Hepatocyte (in vitro differentiated cells): ENCODE results near the gene ORAI2.

ENCODE experiments used
- EZH2 ChIP-seq: fragments of 200-600 bp; sonication (generic); IDR thresholded peaks from 2 replicates; pipeline ENCODE4 v1.6.1; 2016; ENCODE audit warnings: antibody characterized with exemption, mild to moderate bottlenecking, borderline replicate concordance
- TF ChIP-seq, protein P1 (sequence below): fragments of 200-600 bp; sonication (generic); IDR thresholded peaks from 2 replicates; pipeline ENCODE4 v1.5.1; 2016; ENCODE audit warnings: antibody characterized with exemption, mild to moderate bottlenecking; ENCODE audit not compliant: poor library complexity

DNA sequence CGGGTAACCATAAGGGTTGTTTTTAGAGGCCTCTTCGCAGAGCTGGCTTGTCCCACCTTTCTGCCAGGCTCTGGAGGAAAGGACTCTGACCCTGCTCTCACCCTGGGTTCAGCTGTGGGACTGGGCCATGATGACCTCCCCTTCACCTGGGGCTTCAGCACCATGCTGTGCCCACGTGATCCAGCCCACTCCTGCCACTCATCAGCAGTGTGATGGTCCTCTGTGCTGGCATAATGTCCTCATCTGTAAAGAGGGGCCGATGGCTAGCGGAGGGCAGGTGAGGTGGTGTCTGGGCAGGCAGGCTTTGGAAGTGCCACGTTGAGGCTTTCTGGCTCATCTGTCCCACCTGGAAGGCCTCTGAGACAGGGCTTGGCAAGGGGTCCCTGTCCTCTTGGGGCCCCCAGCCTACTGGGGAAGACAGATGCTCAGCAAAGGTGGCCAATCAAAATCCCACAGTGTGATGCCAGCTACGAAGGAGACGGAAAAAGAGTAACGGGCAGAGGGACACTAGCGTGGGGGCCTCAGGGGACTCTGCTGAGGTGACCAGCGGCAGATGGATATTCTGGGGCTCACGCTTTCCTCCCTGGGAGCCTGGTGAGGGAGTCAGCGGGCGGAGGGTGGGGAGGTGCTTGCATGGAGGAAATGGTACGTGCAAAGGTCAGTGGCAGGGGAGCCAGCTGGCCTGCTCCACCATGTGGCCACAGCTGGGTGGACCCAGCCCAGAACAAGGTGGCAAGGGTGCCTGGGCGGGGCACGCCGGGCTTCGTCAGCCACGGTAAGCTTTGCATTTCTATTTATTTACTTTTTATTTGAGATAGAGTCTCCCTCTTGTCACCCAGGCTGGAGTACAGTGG lies 36.8 kb downstream of the ORAI2 start:
- TF ChIP-seq, protein P1, sequence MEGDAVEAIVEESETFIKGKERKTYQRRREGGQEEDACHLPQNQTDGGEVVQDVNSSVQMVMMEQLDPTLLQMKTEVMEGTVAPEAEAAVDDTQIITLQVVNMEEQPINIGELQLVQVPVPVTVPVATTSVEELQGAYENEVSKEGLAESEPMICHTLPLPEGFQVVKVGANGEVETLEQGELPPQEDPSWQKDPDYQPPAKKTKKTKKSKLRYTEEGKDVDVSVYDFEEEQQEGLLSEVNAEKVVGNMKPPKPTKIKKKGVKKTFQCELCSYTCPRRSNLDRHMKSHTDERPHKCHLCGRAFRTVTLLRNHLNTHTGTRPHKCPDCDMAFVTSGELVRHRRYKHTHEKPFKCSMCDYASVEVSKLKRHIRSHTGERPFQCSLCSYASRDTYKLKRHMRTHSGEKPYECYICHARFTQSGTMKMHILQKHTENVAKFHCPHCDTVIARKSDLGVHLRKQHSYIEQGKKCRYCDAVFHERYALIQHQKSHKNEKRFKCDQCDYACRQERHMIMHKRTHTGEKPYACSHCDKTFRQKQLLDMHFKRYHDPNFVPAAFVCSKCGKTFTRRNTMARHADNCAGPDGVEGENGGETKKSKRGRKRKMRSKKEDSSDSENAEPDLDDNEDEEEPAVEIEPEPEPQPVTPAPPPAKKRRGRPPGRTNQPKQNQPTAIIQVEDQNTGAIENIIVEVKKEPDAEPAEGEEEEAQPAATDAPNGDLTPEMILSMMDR: no peak
- TF ChIP-seq EZH2: no peak
